ENCODE results near the gene ALK.

ALK gene

DNA sequence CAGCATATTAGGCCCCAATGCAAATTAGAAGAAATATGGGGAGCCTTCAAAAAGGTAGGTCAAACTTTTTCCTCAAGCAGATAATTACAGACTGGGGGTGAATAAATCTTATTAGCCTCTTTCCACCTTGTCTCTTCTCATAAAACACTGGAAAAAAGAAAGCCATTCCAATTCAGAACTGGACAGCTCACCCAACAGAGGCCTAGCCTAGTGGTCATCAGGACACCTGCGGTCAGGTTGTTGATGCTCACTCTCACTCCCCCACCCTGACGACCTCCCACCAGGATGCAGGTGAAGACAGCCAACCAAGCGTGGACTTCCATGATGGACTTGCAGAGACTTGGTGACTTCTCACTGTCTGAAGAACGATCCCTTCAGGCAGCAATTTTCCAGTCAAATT lies 207.1 kb downstream of the ALK start:
- no peak for DNase-seq (ENCODE audit: low spot score)

DNA sequence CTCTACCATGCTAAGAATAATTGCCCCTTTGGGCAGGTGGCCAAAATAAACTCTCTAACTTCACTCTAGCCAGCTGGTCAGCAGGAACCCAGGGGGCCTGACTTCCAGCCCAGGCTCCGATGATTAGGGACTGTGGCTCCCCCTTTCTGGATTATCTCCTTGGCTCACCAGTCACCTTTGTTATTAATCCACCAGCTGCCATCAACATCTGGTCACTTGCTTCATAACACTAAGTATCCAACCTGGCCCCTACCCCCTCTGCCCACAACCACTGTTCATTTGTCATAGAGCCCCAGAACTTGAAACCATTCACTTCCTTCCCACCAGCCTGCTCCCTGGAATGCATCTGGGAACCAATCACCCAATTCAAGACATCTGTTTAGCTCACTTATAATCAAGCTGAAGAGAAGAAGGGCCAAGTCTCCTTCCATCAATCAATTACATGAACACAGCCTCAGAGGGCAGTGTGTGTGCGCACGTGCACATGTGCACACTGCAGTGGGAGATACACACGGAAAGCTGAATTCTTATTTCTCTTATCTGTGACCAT lies 215.1 kb downstream of the ALK start:
- DNase-seq (ENCODE audit: low spot score): no peak

DNA sequence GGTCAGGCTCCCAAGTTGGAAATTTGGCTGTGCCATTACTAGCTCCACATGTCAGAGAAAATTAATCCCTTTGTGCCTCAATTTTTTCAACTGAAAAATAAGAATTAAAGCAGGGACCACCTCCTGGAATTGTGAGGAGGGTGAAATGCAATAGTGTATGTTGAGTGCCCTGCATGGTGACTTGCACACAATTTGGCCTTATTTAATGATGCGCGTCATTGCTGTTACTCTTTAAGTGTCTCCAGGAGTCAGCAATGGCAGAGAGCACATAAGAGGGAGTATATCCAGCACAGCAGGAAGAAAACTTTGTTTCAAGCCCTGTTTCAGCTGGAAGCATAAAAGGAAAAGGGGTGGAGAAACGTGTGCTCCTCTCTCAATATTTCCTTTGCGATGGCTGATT lies 215.8 kb downstream of the ALK start:
- DNase-seq (ENCODE audit: low spot score): no peak

DNA sequence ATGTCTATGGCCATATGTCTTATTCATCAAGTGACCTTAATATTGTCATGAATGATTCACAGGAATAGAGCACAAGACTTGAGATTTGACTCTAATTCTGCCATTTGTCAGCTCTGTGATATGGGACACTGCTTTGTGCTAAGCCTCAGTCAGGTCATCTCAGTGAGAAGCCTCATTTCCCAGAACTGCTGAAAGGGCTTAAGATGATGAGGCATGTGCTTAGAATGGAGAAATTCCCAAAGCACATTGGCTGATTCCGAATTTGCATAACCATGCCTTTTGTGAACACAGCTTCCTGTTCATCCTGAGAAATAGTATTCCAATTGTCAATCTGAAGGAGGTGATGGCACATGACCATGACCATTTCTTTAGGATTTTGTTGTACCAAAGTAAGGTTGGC lies 218.1 kb downstream of the ALK start:
- DNase-seq (ENCODE audit: low spot score): no peak

DNA sequence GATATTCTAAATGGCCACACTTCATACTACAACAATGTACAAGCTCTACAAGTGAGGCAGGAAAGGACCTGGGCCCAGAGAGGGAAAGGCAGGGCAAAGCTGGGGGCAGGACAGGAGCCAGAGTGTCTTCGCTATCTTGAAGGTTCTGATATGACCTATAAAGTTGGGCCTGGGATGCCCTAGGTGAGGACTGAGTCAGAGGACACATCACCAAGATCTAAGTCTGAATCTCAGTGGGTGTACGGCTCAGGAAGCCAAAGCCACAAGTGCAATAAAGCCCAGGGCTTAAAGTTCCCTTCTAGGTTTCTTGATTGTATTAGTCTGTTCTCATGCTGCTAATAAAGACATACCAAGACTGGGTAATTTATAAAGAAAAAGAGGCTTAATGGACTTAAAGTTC lies 219.1 kb downstream of the ALK start:
- no peak for DNase-seq (ENCODE audit: low spot score)

DNA sequence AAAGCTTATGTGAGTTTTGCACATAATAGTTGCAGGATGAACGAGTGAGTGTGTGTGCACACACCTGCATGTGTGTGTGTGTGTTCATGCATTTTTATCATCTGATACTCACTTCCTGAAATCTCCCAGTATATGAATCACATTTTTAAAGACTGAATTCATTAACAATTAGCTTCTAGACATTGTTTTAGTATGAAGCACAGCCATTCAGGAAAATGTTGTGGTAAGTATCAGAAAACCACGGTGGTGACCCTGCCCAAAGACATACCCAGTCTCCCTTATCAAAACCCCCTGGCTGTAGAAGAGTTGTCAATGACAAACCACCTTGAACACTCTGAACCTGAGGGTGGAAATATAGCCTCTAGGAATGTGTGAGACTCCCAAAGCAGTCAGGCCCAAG lies 220.8 kb downstream of the ALK start:
- peak; percentile 25 for DNase-seq (ENCODE audit: low spot score)

DNA sequence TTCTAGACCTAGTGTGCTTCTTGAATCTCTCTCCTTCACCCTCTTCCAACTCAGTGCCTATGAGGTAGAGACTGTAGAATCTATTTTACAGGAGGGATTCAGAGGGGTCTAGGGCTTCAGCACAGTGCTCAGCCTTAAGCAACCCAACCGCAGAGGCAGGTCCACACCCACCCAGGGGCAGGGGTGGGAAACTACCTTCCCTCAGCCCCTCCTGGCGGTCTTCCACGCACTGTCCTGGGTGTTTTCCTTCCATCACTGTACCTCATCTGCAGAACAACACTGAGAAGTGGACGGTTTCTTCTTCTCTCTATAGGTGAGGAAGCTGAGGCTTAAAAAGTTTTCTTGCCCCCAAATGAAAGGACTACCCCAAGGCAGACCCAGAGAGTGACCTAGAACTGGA lies 222.3 kb downstream of the ALK start:
- no peak for DNase-seq (ENCODE audit: low spot score)

DNA sequence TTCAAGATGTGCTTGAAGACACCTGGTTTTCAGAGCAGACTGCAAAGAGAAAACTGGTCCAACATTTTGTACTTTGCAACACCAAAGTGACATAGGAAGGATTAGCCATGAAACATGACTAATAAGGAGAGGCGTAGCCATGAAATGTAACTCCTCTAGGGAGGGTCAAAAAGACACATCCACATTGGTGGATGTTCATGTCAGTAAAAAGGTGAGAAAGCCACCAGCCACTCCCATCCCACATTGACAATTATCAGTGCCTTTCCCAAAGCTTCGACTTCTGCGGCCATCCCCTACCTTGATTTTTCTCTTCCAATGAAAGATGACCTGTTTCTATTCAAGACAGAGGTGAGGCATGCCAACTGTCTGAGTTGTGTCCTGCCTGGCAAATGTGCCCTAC lies 223.2 kb downstream of the ALK start:
- no peak for DNase-seq (ENCODE audit: low spot score)

DNA sequence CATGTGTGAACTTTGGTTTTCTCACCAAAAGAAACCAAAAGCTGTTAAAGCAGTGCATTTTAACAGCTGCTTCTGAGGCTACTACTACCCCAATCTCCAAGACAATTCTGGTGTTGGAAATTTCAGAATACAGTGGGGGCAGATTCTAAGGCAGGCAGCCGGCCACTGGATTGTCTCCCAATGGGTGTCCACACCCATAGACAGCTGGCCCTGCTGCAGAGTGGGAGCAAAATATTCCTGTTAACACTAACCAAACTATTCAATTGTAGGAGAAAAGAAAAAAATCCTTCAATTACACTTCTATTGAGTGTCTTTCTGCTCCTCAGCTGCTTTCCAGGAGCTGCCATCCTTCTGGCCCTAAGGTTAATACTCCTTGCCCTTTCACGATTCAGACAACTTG lies 223.7 kb downstream of the ALK start:
- DNase-seq (ENCODE audit: low spot score): no peak

DNA sequence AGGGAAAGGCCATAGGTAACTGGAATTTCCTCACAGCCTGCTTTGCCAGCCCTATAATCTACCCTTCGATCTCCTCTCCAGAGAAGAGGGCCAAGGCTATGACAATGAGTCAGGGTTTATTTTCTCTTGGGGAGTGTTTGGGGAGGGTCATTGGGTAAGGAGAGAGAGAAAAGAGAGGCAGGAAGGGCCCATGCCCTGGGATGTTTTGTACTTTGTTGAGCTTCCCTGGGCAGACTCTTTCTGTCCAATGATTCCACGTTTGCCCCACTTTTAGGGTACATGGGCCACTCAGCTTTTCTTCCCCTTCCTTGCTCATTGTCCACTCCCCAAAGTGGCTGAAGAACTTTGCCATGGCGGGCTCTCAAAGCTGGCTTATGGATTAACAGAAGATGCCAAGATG lies 224.2 kb downstream of the ALK start:
- no peak for DNase-seq (ENCODE audit: low spot score)

DNA sequence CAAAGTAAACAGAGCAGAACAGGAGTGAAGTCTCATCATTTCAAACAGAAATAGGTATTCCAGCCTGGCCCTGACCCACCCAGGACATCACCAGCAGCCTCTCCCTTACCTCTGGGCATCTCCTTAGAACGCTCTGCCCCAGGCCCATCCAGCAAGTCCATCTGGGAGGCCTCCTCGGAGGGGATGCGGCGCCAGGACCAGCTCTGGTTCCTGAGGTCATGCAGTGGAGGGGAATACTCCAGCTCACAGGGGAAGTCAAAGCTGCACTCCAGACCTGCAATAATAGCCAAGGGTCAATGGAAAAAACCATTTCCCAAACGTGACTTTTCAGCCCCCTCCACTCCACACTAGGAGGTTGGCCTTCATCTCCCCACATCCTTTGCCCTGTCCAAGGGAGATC lies 226.6 kb downstream of the ALK start:
- no peak for DNase-seq (ENCODE audit: low spot score)

DNA sequence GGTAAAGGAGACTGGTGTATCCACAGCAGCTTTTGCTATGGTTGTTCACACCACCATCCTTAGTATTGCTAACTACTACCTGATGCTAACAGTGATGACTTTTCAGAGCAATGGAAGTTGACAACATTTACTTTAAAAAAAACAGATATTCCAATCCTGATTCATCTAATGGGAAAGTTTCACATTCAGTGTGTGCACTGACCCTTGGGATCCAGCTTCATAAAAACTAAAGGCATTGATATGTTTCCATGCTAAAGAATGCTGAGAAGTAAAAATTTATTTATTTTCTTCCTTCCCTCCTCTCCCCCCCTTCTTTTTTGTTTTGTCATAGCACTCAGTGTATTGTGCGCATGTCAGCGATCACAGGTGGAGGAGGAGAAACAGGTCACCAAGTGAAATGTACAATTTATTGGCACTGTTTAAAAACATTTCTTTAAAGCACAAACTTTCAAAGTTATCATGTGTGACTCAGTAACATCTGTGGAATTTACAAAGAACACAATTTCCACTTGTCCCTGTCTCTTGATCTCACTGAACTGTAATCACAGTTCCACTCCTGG lies 229.9 kb downstream of the ALK start:
- DNase-seq (ENCODE audit: low spot score): no peak

DNA sequence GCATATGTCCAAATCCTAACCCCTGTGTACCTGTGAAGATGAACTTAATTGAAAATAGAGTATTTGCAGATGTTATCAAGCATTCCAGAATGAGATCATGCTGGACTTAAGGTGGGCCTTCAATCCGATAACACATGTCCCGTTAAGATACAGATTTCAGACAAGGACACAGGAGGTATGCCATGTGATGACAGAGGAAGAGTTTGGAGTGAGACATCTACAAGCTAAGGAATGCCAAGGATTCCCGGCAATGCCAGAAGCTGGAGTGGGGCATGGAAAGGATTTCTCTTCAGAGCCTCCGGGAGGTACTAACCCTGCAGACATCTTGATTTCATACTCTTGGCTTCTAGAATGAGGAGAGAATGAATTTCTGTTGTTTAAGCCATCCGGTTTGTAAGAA lies 231.7 kb downstream of the ALK start:
- DNase-seq (ENCODE audit: low spot score): no peak

DNA sequence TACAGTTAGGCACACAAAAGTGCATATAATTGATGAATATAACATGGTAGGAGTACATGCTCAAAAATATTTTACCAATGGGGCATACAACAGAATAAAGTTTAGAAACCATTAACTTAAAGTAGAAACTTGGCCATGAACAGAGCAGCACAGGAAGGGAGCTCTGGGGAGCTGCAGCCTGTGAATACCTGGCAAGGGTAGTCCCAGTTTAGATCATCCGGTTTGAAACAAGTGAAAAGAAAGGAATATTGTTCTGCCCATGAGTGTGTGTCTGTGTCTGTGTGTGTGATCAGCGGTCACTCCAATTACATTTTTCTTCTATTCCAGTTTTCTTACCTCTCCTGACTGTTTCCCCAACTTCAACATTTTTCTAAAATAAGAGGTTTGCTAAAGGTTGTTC lies 233.0 kb downstream of the ALK start:
- DNase-seq (ENCODE audit: low spot score): no peak

DNA sequence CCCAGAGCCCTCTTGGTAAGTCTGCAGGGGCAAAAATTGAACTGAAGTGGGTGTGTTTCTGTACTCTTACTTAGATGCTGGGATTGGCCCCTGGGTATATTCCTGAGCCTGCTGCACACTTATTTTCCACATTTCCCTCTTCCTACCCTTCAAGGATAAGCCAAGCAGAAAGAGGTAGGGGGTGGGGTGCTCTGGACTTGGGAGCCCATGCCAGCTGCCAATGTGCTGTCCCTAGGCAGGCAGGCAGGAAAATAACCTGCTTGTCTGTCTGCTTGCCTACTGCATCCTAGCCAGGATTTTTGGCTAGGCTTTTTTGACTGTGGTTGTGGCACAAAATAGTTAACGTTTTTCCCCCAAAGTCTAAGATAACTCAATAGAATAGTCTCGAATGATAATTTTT lies 234.3 kb downstream of the ALK start:
- no peak for DNase-seq (ENCODE audit: low spot score)

DNA sequence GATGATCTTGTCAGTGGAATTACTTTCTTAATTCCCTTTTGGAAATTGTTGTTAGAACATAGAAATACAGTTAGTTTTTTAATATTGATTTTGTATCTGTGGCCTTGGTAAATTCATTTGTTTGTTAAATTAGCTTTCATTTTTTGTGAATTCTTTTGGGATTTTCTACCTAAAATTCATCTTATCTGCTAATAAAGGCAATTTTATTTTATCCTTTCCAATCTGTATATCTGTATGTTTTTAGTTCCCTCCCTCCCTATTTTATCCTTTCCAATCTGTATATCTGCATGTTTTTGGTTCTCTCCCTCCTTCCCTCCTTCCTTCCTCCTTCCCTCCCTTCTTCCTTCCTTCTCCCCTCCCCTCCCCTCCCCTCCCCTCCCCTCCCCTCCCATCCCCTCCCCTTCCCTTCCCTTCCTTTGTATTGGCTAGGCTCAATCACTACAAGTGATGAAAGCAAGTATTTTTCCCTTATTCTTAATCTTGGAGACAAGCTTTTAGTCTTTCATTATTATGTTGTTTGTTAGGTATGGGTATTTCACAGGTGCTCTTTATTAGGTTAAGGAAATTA lies 244.4 kb downstream of the ALK start:
- no peak for DNase-seq (ENCODE audit: low spot score)

DNA sequence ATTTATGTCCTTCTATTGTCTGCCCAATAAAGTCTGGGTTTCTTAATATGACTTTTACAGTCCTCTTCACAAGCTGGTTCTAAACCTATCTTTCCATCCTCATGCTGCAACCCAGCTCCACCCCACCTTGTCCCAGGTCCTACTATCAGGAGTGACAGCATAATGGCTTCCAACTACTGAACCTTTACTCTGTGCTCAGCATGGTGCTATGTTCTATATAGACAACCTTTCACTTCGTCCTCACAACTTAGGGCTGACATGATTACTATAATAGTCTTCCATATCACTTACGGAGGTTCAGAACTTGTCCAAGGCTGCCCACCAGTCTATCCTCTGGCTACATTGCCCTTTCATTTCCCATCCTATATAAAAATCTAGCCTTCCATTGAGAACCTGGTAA lies 256.8 kb downstream of the ALK start:
- no peak for DNase-seq (ENCODE audit: low spot score)

DNA sequence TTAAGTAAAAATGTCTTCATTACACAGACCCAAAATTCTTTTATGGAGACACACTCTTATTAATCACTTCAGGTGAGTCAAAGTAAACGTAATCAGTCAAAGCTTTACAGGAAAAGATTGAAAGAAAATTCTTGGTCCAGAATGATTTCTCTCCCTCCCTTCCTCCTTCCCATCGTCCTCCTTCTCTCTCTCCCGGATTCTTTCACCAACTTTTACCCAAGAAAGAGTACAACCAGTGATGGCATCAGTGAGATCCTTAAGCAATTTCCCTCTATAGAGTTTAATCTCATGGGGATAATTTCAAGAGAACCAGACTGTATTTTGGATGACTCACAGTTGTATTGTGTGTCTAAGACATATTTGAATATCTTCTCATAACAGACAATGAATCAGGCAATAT lies 258.1 kb downstream of the ALK start:
- peak; percentile 46 for DNase-seq (ENCODE audit: low spot score)

DNA sequence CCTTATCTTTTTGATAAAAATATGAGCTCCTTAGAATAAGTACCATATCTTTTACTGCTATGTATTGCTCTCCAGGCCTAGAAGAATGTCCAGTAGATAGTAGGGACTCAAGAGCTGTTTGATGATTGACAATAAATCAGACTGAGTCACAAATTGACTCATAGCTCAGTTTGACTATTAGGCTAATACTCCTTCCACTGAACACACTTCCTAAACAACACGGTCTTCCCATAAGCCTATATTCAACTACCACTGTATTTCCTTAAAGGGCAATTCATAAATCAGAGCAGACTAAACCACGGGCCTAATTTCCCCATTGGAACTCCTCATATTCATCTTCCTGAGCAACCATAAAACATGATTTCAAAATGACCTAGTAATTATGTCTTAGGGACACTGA lies 258.5 kb downstream of the ALK start:
- no peak for DNase-seq (ENCODE audit: low spot score)

DNA sequence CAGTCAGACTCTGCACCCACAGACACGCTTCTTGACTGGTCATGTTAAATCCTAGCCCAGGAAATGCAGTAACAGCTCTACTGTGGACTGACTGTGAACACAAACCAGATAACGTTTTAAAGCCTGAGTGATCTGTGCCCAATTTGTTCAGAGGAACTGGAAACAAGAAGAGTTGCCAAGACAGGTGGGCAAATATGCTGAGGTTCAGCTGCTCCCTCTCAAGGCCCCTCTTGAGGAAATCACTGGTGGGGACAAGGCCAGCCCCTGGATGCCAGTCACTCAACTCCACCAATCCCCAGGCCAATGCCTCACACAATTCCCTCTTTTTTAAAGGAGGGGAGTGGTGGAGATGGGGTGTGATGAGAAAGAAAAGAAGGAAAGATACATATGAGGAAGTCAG lies 261.2 kb downstream of the ALK start:
- no peak for DNase-seq (ENCODE audit: low spot score)

DNA sequence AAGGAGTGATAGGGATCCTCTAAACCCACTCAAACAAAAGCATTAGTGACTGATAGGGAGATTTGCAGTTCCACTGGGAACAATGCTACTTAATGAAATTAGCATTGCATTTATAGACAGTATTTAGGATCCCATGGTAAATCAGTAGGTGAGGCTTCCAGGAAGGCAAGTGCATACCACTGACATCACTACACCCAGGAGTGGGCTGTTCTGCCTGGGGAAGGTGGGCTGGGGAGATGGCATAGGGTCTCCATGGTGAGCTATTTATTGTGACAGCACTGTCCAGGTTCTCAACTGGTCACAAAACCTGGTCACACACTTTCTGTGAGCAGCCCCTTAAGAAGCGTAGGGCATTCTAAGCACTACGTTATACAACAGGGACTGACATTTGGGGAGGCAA lies 262.2 kb downstream of the ALK start:
- no peak for DNase-seq (ENCODE audit: low spot score)

DNA sequence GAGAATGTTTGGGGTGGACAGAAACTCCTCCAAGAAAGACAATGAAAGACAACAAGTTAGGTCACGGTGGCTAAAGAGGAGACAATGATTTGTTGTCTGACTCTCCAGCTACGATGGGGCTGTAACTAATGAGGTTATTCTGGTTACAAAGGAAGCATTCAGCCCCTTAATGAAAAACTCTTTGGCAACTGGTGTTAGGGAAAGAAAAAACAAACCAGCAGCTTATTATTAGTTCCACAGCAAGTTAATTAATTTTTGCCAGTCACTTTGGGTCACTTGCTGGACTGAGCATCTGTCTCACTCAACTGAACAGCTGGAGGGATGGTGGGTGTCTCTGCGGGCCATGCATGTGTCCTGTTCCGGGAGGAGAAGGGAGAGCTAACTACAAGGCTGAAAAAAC lies 263.7 kb downstream of the ALK start:
- DNase-seq (ENCODE audit: low spot score): no peak

DNA sequence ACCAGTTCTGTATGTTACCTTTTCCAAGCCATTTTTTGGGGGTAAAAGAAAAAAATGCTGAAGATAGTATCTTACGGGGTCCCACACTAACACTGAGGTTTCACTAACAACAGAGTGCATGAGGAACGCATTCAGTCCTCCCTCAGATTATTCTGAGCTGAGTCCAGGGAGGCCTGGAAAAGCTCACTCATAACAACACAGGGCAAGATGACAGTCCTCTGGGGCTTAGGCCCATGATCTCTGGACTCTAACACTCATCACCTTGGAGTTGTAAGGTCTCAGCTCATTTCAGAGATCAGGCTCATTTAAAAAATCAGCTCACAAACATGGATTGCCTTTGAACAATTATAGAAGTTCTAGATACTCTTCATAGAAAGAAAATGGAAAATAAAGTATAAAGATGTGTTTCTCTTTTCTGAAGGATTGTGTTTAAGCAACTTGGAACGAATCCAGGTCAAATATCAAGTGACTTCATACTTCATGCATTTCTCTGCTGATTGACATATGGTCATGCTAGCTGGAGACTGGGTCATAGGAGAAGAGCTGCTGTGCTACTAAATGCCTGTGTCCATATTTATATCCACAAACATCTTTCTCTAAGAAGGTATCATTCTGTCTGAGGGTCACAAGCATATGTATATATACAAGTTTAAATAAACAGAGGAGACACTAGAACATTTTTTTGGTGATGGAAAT lies 265.8 kb downstream of the ALK start:
- no peak for DNase-seq (ENCODE audit: low spot score)

DNA sequence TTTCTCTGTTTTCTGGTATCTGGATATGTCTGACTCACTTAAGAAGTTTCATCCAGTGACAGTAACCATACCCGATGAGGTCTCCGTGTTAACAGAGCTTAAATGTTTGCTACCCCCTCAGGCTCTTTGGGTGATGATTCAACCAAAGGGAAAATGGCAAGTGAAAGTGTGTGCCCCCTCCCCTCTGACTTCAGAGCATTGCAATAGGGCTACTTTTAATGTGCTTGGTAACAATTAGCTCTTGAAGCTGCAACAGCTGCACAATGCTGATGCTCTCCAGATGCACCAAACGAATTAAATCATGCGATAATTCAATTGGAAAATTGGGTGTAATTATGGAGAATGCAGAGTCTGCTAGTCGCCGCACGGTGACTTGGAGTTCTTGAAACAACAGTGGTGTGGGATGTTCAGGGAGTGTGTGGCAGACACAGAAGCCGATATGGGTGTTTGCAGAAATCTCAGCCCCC lies 270.7 kb downstream of the ALK start:
- DNase-seq (ENCODE audit: low spot score): no peak

All from hepatic stellate cell (primary cell).